Hematopoietic multipotent progenitor cell treated with erythropoietin and hydrocortisone succinate and interleukin-3 and kit ligand, for 8 days (in vitro differentiated cells): ENCODE results near the gene PCDHB12.
"Not testable (repeated sequence)": the region's sequence is repeated elsewhere in the genome, so short reads cannot be mapped to it uniquely, and the experiment has no call there.

Source experiments
- DNase-seq: peaks from one replicate; pipeline ENCODE4 v3.0.0-alpha.2; 2015

The PCDHB12 gene

DNA sequence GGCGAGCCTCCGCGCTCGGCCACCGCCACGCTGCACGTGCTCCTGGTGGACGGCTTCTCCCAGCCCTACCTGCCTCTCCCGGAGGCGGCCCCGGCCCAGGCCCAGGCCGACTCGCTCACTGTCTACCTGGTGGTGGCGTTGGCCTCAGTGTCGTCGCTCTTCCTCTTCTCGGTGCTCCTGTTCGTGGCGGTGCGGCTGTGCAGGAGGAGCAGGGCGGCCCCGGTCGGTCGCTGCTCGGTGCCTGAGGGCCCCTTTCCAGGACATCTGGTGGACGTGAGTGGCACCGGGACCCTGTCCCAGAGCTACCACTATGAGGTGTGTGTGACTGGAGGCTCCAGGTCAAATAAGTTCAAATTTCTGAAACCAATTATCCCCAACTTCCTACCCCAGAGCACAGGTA is 2.3 kb downstream of the PCDHB12 start:
- not testable (repeated sequence) for DNase-seq

DNA sequence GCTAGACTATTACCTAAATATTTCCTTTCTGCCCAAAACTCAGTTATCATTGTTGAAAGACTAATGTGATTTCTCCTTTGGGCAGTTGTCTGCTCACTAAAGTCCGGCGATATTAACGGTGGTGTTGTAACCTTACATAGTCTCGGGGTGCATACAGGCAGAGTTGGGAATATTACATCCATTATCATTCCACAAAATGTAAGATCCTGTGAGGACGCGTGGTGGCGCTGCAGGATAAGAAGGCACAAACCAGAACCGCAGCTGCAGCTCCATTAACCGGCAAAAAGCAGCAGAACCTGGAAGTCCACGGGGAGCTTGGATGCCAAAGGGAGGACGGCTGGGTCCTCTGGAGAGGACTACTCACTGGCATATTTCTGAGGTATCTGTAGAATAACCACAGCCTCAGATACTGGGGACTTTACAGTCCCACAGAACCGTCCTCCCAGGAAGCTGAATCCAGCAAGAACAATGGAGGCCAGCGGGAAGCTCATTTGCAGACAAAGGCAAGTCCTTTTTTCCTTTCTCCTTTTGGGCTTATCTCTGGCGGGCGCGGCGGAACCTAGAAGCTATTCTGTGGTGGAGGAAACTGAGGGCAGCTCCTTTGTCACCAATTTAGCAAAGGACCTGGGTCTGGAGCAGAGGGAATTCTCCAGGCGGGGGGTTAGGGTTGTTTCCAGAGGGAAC is 5.3 kb downstream of the PCDHB12 start, which contains the start of gene PCDHB13:
PCDHB13 (plus strand) TSS at position 264 of the 684 bp plus-strand sequence; CDS start at position 469, 205 bp downstream.
- DNase-seq: peak; percentile 3

DNA sequence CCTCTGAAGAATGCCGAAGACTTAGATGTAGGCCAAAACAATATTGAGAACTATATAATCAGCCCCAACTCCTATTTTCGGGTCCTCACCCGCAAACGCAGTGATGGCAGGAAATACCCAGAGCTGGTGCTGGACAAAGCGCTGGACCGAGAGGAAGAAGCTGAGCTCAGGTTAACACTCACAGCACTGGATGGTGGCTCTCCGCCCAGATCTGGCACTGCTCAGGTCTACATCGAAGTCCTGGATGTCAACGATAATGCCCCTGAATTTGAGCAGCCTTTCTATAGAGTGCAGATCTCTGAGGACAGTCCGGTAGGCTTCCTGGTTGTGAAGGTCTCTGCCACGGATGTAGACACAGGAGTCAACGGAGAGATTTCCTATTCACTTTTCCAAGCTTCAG is 6.1 kb downstream of the PCDHB12 start:
- DNase-seq: not testable (repeated sequence)

DNA sequence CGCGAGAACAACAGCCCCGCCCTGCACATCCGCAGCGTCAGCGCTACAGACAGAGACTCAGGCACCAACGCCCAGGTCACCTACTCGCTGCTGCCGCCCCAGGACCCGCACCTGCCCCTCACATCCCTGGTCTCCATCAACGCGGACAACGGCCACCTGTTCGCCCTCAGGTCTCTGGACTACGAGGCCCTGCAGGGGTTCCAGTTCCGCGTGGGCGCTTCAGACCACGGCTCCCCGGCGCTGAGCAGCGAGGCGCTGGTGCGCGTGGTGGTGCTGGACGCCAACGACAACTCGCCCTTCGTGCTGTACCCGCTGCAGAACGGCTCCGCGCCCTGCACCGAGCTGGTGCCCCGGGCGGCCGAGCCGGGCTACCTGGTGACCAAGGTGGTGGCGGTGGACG is 7.0 kb downstream of the PCDHB12 start:
- not testable (repeated sequence) for DNase-seq

DNA sequence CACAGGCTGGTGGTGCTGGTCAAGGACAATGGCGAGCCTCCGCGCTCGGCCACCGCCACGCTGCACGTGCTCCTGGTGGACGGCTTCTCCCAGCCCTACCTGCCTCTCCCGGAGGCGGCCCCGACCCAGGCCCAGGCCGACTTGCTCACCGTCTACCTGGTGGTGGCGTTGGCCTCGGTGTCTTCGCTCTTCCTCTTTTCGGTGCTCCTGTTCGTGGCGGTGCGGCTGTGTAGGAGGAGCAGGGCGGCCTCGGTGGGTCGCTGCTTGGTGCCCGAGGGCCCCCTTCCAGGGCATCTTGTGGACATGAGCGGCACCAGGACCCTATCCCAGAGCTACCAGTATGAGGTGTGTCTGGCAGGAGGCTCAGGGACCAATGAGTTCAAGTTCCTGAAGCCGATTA is 7.5 kb downstream of the PCDHB12 start:
- DNase-seq: not testable (repeated sequence)

DNA sequence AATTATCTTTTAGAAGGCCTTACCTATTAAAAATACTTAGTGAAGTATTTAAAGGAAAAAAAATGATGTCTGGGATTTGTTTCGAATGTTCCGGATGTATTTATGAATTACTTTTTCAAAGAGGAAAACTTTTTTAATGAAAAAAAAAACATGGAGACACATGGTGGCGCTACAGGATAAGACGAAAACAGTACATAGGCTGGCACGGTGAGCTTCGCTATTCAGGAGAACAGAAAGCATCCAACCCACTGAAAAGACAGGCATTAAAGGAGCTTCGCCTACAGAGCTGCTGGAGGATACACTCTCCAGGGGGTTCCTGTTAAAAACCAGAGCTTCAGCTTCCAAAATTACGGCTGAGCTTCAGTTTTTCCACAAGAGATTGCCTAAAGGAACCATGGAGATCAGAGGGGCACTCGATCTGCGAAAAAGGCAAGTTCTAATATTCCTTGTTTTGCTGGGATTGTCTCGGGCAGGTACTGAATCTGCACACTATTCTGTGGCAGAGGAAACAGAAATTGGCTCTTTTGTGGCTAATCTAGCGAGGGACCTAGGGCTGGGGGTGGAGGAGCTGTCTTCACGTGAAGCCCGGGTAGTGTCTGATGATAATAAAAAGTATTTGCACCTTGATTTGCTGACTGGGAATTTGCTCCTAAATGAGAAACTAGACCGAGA is 14.7 kb downstream of the PCDHB12 start, which contains the start of gene PCDHB14:
PCDHB14 (plus strand) TSS at position 232 of the 672 bp plus-strand sequence; CDS start at position 395, 163 bp downstream.
- no peak for DNase-seq

DNA sequence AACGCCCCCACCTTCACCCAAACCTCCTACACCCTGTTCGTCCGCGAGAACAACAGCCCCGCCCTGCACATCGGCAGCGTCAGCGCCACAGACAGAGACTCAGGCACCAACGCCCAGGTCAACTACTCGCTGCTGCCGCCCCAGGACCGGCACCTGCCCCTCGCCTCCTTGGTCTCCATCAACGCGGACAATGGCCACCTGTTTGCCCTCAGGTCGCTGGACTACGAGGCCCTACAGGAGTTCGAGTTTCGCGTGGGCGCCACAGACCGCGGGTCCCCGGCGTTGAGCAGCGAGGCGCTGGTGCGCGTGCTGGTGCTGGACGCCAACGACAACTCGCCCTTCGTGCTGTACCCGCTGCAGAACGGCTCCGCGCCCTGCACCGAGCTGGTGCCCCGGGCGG is 16.3 kb downstream of the PCDHB12 start:
- DNase-seq: not testable (repeated sequence)

DNA sequence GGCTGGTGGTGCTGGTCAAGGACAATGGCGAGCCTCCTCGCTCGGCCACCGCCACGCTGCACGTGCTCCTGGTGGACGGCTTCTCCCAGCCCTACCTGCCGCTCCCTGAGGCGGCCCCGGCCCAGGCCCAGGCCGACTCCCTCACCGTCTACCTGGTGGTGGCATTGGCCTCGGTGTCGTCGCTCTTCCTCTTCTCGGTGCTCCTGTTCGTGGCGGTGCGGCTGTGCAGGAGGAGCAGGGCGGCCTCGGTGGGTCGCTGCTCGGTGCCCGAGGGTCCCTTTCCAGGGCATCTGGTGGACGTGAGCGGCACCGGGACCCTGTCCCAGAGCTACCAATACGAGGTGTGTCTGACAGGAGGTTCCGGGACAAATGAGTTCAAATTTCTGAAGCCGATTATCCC is 16.9 kb downstream of the PCDHB12 start:
- not testable (repeated sequence) for DNase-seq

DNA sequence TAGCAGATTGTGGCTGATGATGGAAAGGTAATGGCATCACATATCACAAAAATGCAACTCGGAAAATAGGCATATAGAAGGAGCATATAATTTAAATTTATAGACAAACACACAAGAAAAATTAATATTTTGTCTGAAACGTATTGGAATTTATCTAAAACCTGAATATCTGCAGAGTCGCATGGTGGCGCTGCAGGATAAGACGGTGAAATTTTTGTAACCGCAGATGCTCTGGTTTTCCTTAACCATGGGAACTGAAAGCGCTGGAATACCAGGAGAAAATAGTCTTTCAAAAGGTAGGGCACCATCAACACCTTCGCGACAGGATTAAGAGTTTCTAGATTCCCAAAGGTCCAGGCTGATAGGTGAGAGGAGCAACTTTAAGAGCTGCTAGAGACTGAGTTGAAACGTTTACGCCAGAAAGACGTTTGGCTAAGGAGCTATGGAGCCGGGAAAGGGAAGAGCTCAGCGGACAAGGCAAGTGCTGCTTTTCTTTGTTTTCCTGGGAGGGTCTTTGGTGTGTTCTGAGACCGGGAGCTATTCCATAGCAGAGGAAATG is 25.7 kb downstream of the PCDHB12 start:
- DNase-seq: no peak

DNA sequence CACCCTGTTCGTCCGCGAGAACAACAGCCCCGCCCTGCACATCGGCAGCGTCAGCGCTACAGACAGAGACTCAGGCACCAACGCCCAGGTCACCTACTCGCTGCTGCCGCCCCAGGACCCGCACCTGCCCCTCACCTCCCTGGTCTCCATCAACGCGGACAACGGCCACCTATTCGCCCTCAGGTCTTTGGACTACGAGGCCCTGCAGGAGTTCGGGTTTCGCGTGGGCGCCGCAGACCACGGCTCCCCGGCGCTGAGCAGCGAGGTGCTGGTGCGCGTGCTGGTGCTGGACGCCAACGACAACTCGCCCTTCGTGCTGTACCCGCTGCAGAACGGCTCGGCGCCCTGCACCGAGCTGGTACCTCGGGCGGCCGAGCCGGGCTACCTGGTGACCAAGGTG is 27.4 kb downstream of the PCDHB12 start:
- not testable (repeated sequence) for DNase-seq

DNA sequence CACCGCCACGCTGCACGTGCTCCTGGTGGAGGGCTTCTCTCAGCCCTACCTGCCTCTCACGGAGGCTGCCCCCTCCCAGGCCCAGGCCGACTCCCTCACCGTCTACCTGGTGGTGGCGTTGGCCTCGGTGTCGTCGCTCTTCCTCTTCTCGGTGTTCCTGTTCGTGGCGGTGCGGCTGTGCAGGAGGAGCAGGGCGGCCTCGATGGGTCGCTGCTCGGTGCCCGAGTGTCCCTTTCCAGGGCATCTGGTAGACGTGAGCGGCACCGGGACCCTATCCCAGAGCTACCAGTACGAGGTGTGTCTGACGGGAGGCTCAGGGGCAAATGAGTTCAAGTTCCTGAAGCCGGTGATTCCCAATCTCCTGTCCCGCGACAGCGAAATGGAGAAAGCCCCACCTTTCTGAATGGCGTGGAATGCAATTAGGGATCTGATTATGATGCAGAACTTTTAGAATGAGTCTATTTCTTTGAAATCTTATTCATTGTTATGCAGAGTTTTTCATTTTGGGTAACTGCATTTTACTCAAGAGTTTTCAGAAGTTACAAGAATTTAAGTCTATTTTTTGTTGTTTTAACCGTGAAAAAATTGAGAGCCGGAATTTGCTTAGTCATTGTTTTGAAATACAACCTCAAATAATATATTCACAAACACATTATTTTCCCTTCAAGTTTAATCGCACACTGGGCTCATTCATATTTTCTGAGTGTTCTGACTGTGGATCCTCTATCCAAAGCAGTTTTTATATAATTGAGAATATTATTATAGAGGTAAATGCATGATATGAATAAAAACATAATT is 28.2 kb downstream of the PCDHB12 start:
- no peak for DNase-seq

DNA sequence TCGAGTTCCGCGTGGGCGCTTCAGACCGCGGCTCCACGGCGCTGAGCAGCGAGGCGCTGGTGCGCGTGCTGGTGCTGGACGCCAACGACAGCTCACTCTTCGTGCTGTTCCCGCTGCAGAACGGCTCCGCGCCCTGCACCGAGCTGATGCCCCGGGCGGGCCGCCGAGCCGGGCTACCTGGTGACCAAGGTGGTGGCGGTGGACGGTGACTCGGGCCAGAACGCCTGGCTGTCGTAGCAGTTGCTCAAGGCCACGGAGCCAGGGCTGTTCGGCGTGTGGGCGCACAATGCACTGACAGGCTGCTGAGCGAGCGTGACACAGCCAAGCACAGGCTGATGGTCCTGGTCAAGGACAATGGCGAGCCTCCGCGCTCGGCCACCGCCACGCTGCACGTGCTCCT is 33.0 kb downstream of the PCDHB12 start:
- no peak for DNase-seq

DNA sequence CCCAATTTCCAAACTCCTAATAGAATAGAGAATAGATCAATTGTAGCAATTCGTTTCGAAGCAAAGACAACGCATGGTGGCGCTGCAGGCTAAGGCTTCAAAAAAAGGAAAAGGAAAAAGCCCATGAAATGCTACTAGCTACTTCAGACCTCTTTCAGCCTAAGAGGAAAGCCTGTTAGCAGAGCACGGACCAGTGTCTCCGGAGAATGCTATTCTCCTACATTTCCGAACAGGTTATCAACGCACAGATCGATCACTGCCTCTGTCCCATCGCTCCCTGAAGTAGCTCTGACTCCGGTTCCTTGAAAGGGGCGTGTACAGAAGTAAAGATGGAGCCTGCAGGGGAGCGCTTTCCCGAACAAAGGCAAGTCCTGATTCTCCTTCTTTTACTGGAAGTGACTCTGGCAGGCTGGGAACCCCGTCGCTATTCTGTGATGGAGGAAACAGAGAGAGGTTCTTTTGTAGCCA is 36.8 kb downstream of the PCDHB12 start, which contains the start of gene PCDHB15:
PCDHB15 (plus strand) TSS at position 146 of the 468 bp plus-strand sequence; CDS start at position 330, 184 bp downstream.
- DNase-seq: peak; percentile 3

DNA sequence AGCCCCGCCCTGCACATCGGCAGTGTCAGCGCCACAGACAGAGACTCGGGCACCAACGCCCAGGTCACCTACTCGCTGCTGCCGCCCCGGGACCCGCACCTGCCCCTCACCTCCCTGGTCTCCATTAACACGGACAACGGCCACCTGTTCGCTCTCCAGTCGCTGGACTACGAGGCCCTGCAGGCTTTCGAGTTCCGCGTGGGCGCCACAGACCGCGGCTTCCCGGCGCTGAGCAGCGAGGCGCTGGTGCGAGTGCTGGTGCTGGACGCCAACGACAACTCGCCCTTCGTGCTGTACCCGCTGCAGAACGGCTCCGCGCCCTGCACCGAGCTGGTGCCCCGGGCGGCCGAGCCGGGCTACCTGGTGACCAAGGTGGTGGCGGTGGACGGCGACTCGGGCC is 38.5 kb downstream of the PCDHB12 start:
- DNase-seq: not testable (repeated sequence)

DNA sequence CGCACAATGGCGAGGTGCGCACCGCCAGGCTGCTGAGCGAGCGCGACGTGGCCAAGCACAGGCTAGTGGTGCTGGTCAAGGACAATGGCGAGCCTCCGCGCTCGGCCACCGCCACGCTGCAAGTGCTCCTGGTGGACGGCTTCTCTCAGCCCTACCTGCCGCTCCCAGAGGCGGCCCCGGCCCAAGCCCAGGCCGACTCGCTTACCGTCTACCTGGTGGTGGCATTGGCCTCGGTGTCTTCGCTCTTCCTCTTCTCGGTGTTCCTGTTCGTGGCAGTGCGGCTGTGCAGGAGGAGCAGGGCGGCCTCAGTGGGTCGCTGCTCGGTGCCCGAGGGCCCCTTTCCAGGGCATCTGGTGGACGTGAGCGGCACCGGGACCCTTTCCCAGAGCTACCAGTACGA is 38.9 kb downstream of the PCDHB12 start:
- not testable (repeated sequence) for DNase-seq

DNA sequence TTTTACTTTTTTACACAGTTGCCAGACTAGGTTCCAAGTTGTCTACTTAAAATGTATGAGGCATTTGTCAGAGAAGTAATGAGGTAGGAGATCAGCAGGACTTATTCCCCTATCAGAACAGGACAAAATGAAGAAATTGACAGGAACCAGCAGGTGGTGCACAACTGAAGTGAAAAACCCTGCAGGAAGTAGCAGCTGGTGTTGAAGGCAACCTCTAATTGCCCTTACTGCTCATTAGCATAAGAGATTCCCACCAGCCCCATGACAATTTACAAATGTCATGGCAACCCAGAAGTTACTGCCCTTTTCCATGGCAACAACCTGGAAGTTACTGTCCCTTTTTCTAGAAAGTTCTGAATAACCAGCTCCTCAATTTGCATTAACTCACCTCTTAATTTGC is 42.1 kb downstream of the PCDHB12 start:
- DNase-seq: no peak

DNA sequence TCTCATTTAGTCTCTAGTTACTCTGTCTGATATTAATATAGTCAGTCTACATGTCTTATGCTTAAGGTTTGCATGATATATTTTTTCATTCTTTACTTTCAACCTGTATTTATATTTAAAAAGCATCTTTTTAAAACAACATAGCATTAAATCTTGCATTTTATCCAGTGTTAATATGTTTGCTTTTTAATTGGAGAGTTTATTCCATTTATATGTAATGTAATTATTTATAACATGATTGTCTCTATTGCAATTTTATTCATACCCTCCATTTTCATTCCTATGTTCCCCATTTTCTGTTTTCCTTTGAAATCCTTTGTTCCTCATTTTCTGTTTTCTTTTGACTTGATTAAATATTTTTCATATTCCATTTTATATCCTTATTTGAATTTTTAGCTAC is 49.9 kb downstream of the PCDHB12 start:
- DNase-seq: no peak

DNA sequence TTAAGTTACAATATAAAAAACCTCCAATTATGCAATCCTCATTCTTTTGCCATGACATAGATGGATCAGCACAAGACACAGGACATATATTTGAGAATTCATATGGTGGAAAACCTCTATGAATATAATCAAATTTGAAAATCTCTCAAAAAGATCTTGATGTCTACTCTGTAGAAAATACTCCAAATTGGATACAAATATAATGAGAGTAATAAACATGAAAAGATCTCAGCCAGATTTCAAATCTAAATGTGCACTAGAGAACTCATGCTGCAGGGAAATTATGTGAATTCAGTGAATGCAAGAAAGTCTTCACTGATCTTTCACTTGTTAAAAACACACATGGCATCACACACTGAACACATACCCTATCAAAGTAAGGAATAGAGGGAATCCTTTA is 50.4 kb downstream of the PCDHB12 start:
- DNase-seq: no peak

DNA sequence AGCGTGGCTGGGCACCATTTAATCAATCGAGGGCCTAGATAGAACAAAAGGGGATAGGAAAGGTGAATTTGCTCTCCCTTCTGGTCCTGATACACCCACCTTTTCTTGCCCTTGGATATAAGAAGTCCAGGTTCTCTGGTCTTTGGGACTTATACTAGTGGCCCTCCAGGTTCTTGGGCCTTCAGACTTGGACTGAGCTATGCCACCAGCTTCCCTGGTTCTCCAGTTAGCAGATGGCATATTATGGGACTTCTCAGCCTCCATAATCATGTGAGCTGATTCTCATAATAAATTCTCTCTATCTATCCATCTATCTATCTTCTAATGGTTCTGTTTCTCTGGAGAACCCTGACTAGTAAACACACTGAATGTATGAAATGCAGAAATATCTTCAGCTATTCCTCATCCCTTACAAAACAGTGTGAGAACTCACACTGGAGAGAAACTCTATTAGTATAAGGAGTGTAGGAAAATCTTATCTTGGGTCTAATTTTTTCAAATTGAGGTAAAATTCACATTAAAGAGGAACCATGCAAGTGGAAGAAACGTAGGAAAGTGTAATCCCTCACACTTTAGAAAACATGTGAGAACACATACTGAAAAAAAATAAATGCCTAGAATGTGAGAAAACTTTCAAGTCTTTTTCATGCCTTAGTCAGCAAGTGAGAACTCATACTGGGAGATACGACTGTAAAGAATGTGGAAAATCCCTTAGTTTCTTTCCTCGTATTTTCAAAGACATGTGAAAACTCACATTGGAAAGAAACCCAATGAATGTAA is 52.1 kb downstream of the PCDHB12 start:
- peak; percentile 3 for DNase-seq

DNA sequence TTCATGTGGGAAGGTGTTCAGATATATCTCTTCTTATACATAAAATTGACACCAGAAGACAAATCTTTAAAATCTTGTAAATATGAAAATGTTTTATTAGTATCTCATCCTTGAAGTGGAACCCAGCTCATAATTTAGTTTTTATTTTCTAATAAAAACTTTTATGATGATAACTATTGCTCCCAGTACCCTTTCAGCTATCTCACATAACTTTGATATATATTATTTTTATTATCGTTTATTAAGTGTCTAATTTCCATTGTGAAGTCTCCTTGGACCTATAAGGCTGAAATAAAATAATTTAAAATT is 52.7 kb downstream of the PCDHB12 start:
- no peak for DNase-seq
